K562 (cell line): ENCODE measurements around the gene PNRC2. TPM values are rescaled to one million over a fixed set of nuclear protein-coding genes. Genes with fewer than 3 reads are reported as not detected.
"Not testable (repeated sequence)": the region's sequence is repeated elsewhere in the genome, so short reads cannot be mapped to it uniquely, and the experiment has no call there.

Source experiments
- ATAC-seq: fragments of 200-7000 bp; cut with Tn5 transposase; 3 replicates; pipeline ENCODE4 v1.9.1; 2020; ENCODE audit warnings: moderate library complexity
- BruUV-seq: library from RNA; stranded (reverse); fragments of 400-500 nt; replicated peaks from 2 replicates; lab custom pipeline; 2021; lab: Mats Ljungman, UMichigan
- CTCF ChIA-PET: fragments of 300-600 bp; formaldehyde crosslinking; extraction: SDS; loops from one replicate; lab custom pipeline; 2021; ENCODE audit warnings: low intra/inter-chr PET ratio; lab: Yijun Ruan, JAX
- POLR2A ChIA-PET: fragments of 300-600, 350-650 bp; sonication (Branson Sonifier 250); formaldehyde crosslinking; extraction: SDS; loops from one replicate; lab custom pipeline; 2021; ENCODE audit warnings: antibody characterized with exemption, inconsistent platforms; lab: Yijun Ruan, JAX
- DNase-seq, 4 experiments: peaks; one replicate each; pipeline versions ENCODE4 v3.0.0 to v3.0.0-alpha.2; 2011 to 2018; ENCODE audit warnings: low spot score in 3 of 4, mixed read lengths in 3 of 4; ENCODE audit errors: extremely low read depth in 1 of 4
- FAIRE-seq: peaks from 2 replicates; lab custom pipeline; 2011; peaks lifted over from hg19 to GRCh38; lab: Jason Lieb, UNC
- H2AFZ ChIP-seq: 2 replicates; pipeline ENCODE4 v1.6.0; 2011; ENCODE audit warnings: low read depth, low read length, control low read depth, inconsistent platforms
- H3K27ac ChIP-seq: fragments of 200-600 bp; 3 replicates; pipeline ENCODE4 v1.8.0; 2011; ENCODE audit warnings: low read depth, mild to moderate bottlenecking, control low read depth, inconsistent platforms, low read length, moderate library complexity, mixed read lengths; ENCODE audit errors: extremely low read depth
- H3K27me3 ChIP-seq, 2 experiments: fragments of 300-600 bp in 1 of 2; 2 replicates in 1 of 2; 3 replicates in 1 of 2; pipeline versions ENCODE4 v1.6.0 to v1.8.0; 2011; ENCODE audit warnings: inconsistent platforms in 2 of 2, low read length in 2 of 2, mild to moderate bottlenecking in 1 of 2, mixed read lengths in 1 of 2, moderate library complexity in 1 of 2; ENCODE audit not compliant: control insufficient read depth in 2 of 2, insufficient read depth in 2 of 2
- H3K36me3 ChIP-seq: fragments of 300-600 bp; 3 replicates; pipeline ENCODE4 v1.8.0; 2011; ENCODE audit warnings: mild to moderate bottlenecking, low read length, inconsistent platforms; ENCODE audit not compliant: control insufficient read depth, insufficient read depth
- H3K4me1 ChIP-seq, 2 experiments: fragments of 200-600 bp in 1 of 2; replicated peaks in 1 of 2; 2 replicates in 1 of 2; 3 replicates in 1 of 2; pipeline versions ENCODE4 v1.5.1 to v1.8.0; 2011; ENCODE audit warnings: inconsistent platforms in 2 of 2, low read length in 2 of 2, mild to moderate bottlenecking in 1 of 2, mixed read lengths in 1 of 2, moderate library complexity in 1 of 2; ENCODE audit not compliant: control insufficient read depth in 2 of 2, insufficient read depth in 2 of 2
- H3K4me2 ChIP-seq: 2 replicates; pipeline ENCODE4 v1.6.1; 2011; ENCODE audit warnings: low read length, control low read depth, inconsistent platforms, mixed read lengths; ENCODE audit not compliant: insufficient read depth
- H3K4me3 ChIP-seq: fragments of 200-600 bp; sonication (generic), shearing (Covaris generic); 2 replicates; pipeline ENCODE4 v1.5.1; 2016; ENCODE audit warnings: control low read depth, inconsistent platforms
- H3K79me2 ChIP-seq: fragments of 200-600 bp; 3 replicates; pipeline ENCODE4 v1.8.0; 2011; ENCODE audit warnings: low read length, inconsistent platforms; ENCODE audit not compliant: control insufficient read depth, insufficient read depth
- H3K9ac ChIP-seq, 2 experiments: 2 replicates each; pipeline versions ENCODE4 v1.6.0 to v1.6.1; 2011; ENCODE audit warnings: low read depth in 2 of 2, low read length in 2 of 2, control low read depth in 1 of 2, inconsistent platforms in 1 of 2, mild to moderate bottlenecking in 1 of 2, mixed read lengths in 1 of 2; ENCODE audit not compliant: insufficient read depth in 1 of 2
- H3K9me1 ChIP-seq: one replicate; pipeline ENCODE4 v1.6.0; 2011; ENCODE audit warnings: inconsistent platforms, mild to moderate bottlenecking, low read length, moderate library complexity; ENCODE audit not compliant: control insufficient read depth, insufficient read depth
- H3K9me3 ChIP-seq: replicated peaks from 2 replicates; pipeline ENCODE4 v1.5.1; 2011; ENCODE audit warnings: low read depth, low read length, inconsistent platforms; ENCODE audit not compliant: control insufficient read depth, insufficient read depth
- H4K20me1 ChIP-seq: replicated peaks from 2 replicates; pipeline ENCODE4 v1.6.1; 2011; ENCODE audit warnings: low read length, inconsistent platforms, mixed read lengths; ENCODE audit not compliant: control insufficient read depth, insufficient read depth
- ARID1B ChIP-seq: fragments of 450-650 bp; IDR thresholded peaks from 2 replicates; pipeline ENCODE4 v1.6.1; 2016; ENCODE audit warnings: antibody characterized with exemption, mild to moderate bottlenecking, inconsistent platforms
- CREB1 ChIP-seq, 2 experiments: sonication (generic) in 1 of 2; formaldehyde crosslinking in 1 of 2; IDR thresholded peaks; 2 replicates each; pipeline versions ENCODE4 v1.6.1 to v1.8.0; 2012 to 2022; ENCODE audit warnings: inconsistent platforms in 1 of 2, mild to moderate bottlenecking in 1 of 2, missing genetic modification reagents in 1 of 2, moderate library complexity in 1 of 2
- NR2F6 ChIP-seq: fragments of 450-650 bp; formaldehyde crosslinking; IDR thresholded peaks from 2 replicates; pipeline ENCODE4 v1.4.0; 2020; ENCODE audit warnings: mild to moderate bottlenecking
- PHF8 ChIP-seq: fragments of 200-600 bp; sonication (generic); IDR thresholded peaks from 2 replicates; pipeline ENCODE4 v1.6.1; 2012; ENCODE audit warnings: mixed run types, mild to moderate bottlenecking, inconsistent platforms, low read length, moderate library complexity, borderline replicate concordance
- RBM22 ChIP-seq: fragments of 200-400 bp; formaldehyde crosslinking; IDR thresholded peaks from 2 replicates; pipeline ENCODE4 v1.6.1; 2018; ENCODE audit warnings: low read length, low read depth; ENCODE audit not compliant: poor library complexity, severe bottlenecking
- SMC3 ChIP-seq: conservative IDR thresholded peaks from 2 replicates; pipeline ENCODE4 v1.6.1; 2011; ENCODE audit warnings: low read depth, low read length, improper control_type of control experiment; ENCODE audit not compliant: insufficient read depth
- TOE1 ChIP-seq, 2 experiments: fragments of 450-650 bp in 1 of 2; sonication (generic) in 1 of 2; formaldehyde crosslinking in 1 of 2; IDR thresholded peaks; 2 replicates each; pipeline versions ENCODE4 v1.7.1 to v1.8.0; 2016 to 2022; ENCODE audit warnings: borderline replicate concordance in 2 of 2, mild to moderate bottlenecking in 2 of 2, antibody characterized with exemption in 1 of 2, inconsistent platforms in 1 of 2, low read depth in 1 of 2, missing genetic modification reagents in 1 of 2, moderate library complexity in 1 of 2
- ZNF175 ChIP-seq: fragments of 200-800 bp; sonication (Bioruptor generic); IDR thresholded peaks from 2 replicates; pipeline ENCODE4 v1.6.1; 2016; ENCODE audit warnings: low read depth, mild to moderate bottlenecking, missing genetic modification characterization, missing compliant biosample characterization
- ZNF695 ChIP-seq: fragments of 450-650 bp; formaldehyde crosslinking; IDR thresholded peaks from 2 replicates; pipeline ENCODE4 v1.4.0; 2020; ENCODE audit warnings: mild to moderate bottlenecking, moderate library complexity
- WGBS: fragments of 100-300 bp; shearing (Covaris generic); methylation state at CpG from one replicate; pipeline ENCODE4 v1.1.6; 2016; ENCODE audit warnings: low coverage, mixed read lengths; ENCODE audit not compliant: insufficient coverage; ENCODE audit errors: missing lambda C conversion rate; 5-methylcytosine and 5-hydroxymethylcytosine counted together
- in situ Hi-C: fragments of 300-500 bp; cut with MboI; formaldehyde crosslinking; loops from 4 replicates; pipeline ENCODE4 v1.15.0; 2018; ENCODE audit warnings: inconsistent platforms, mixed read lengths
- intact Hi-C: fragments of 100-400 bp; cut with micrococcal nuclease; formaldehyde crosslinking; loops from 2 replicates; pipeline ENCODE4 v1.14.2; 2022
- polyA plus RNA-seq, 8 experiments: library from polyadenylated mRNA; depleted of rRNA in 4 of 8; stranded (reverse) in 5 of 8; unstranded in 3 of 8; fragments of >200 nt; fragmentation: Nextera tagmentation in 2 of 8; fragmentation: Illumina TruSeq in 1 of 8; extraction: Ambion mirVana in 2 of 8; extraction: Trizol in 1 of 8; gene quantifications; 2 replicates each; pipeline versions ENCODE4 v1.2.1 to v1.2.3, GENCODE V29; 2011 to 2014; ENCODE audit warnings: inconsistent platforms in 1 of 8, missing spikeins in 1 of 8
- total RNA-seq, 7 experiments: library from RNA; depleted of rRNA in 6 of 7; stranded (reverse); fragments of >200 nt in 6 of 7; fragmentation: Illumina TruSeq in 2 of 7; extraction: Trizol in 2 of 7; gene quantifications; 2 replicates each; pipeline versions ENCODE4 v1.2.1 to v1.2.3, GENCODE V29; 2011 to 2021; ENCODE audit warnings: low replicate concordance in 1 of 7
- TF ChIP-seq, protein P1 (sequence below): fragments of 200-800 bp; sonication (Bioruptor generic); IDR thresholded peaks from 2 replicates; pipeline ENCODE4 v1.6.1; 2017; ENCODE audit warnings: missing genetic modification characterization, missing compliant biosample characterization
- TF ChIP-seq, protein P2 (sequence below), 2 experiments: IDR thresholded peaks; 2 replicates each; pipeline ENCODE4 v1.6.1; 2012; ENCODE audit warnings: improper control_type of control experiment in 2 of 2, low read depth in 2 of 2, low read length in 2 of 2, borderline replicate concordance in 1 of 2
- TF ChIP-seq, protein P3 (sequence below): fragments of 250-450 bp; sonication (Bioruptor Pico); IDR thresholded peaks from 2 replicates; pipeline ENCODE4 v1.5.0; 2021

Gene PNRC2
- total and polyA plus RNA-seq, 9 of the 15 experiments (the other 6 are each of a cell fraction or from before 2014, with no cell fraction given), result 127 to 303 (median 203) TPM

DNA sequence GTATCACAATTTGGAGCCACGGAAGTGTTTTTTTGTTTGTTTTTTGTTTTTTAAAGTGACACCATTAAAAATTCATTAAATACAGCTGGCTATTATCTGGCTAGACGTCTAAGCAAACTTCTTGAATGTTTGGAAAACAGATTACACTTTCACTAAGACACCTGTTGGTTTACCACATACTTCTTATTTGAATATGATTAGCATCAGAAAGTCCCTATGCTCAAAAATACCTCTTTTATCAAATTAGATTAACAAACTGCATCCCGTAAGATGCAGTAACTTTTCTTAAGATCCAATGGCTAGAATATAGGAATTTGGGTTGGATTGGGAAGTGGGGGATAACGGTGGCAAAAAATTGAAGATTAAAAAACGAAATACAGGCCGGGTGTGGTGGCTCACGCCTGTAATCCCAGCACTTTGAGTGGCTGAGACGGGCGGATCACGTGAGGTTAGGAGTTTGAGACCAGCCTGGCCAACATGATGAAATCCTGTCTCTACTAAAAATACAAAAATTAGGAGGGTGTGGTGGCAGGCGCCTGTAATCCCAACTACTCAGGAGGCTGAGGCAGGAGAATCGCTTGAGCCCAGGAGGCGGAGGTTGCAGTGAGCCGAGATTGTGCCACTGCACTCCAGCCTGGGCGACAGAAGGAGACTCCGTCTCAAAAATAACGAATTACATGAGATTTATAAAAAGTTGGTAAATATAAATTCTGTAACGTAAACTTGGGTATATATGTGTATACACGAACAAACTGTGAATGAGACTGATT lies 1.4 kb upstream of the PNRC2 start (continued):
- TF ChIP-seq TOE1 (IDR thresholded peaks at IDR 0.05; ENCODE audit: borderline replicate concordance) (peak; percentile 91), ARID1B (peak; percentile 38), ZNF175 (peak; percentile 39; the same call in 1 of the 2 replicates)
- not testable (repeated sequence) for TF ChIP-seq TOE1 (CRISPR knock-in tag; IDR thresholded peaks at IDR 0.05; ENCODE audit: borderline replicate concordance, low read depth)
- TF ChIP-seq, protein P1, sequence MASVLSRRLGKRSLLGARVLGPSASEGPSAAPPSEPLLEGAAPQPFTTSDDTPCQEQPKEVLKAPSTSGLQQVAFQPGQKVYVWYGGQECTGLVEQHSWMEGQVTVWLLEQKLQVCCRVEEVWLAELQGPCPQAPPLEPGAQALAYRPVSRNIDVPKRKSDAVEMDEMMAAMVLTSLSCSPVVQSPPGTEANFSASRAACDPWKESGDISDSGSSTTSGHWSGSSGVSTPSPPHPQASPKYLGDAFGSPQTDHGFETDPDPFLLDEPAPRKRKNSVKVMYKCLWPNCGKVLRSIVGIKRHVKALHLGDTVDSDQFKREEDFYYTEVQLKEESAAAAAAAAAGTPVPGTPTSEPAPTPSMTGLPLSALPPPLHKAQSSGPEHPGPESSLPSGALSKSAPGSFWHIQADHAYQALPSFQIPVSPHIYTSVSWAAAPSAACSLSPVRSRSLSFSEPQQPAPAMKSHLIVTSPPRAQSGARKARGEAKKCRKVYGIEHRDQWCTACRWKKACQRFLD (CRISPR knock-in tag), result 0 out of 2 replicates have a peak, but pooled peaks have one; percentile 15

DNA sequence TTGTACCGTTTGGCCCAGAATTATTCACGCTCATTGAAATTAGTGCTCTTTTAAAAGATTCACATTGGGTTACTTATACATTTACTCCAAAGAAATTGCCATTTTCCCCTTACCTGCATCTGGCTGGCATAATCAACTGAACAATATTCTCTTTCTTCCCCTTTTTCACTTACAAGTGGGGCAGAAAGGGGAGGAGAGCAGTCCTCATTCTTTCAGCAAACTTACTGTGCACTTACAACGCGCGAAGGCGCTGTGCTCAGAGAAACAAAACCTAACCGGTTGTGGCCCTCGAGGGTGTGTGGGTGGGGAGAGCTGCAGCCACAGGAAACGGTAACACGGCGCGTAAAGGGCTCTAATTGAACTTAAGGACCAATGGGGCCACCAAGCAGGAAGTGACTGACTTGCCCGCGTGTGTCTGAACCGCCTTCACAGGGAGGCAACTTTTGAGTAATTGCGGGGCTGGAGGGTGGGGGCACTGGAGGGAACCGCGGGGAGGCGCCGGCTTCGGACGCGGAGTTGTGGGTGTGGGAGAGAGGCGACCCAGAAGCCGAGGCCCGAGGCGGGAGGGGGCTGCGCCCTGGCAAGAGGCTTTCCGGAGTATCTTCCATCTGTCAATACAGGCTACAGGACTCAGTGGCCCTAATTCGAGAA lies 693 bp upstream of the PNRC2 start:
- ChIA-PET CTCF (no interaction called here), POLR2A (interaction anchor here (0.6 to 8.0 kb wide), 14 partner anchors 9 to 215 kb away, joined by 3 to 82 read pairs (median 6); partner anchors contain the start of genes ELOA, PITHD1 and SRSF10)
- H3K4me1 ChIP-seq, result peaks cover 19 to 20% of the 10 kb centered on the region in 2 experiments; a peak in 4 of 5 replicates
- no TSS peak for BruUV-seq
- FAIRE-seq, result peak; percentile 85
- under 1% methylated on average over 30 of the region's 30 CpGs for WGBS
- DNase-seq, result peak; percentile 86 to 97 (median 92)
- ATAC-seq, result peak; percentile 77
- H2AFZ ChIP-seq, result peak overlapping the region; percentile 90
- H3K36me3 ChIP-seq, result peaks cover 32% of the 10 kb centered on the region; the same call in 2 of the 3 replicates
- in situ Hi-C loops, result no loop called here
- peak overlapping the region; percentile 98 for H3K27ac ChIP-seq
- H3K79me2 ChIP-seq, result peaks cover 29% of the 10 kb centered on the region
- H3K4me2 ChIP-seq, result peak overlapping the region; percentile 83
- H4K20me1 ChIP-seq, result peaks cover 6% of the 10 kb centered on the region; the same call in 1 of the 2 replicates
- intact Hi-C loops, result loop anchor here (1.0 kb wide), 1 partner anchor 21 kb away; the partner anchor contains the start of gene SRSF10
- H3K9me3 ChIP-seq, result no peaks in the 10 kb centered on the region
- H3K27me3 ChIP-seq, result no peaks in the 10 kb centered on the region
- H3K4me3 ChIP-seq, result peak overlapping the region; percentile 93
- no peaks in the 10 kb centered on the region for H3K9me1 ChIP-seq
- H3K9ac ChIP-seq, result peak overlapping the region; percentile 99 to 100
- TF ChIP-seq NR2F6 (CRISPR knock-in tag), result no peak
- TF ChIP-seq RBM22, result peak; percentile 55
- TF ChIP-seq PHF8, result peak; percentile 22
- no peak for TF ChIP-seq ZNF695
- TF ChIP-seq CREB1 (IDR thresholded peaks at IDR 0.05), result peak; percentile 47; the same call in 1 of the 2 replicates
- TF ChIP-seq CREB1 (CRISPR knock-in tag; IDR thresholded peaks at IDR 0.05), result peak; percentile 55
- TF ChIP-seq, protein P2, sequence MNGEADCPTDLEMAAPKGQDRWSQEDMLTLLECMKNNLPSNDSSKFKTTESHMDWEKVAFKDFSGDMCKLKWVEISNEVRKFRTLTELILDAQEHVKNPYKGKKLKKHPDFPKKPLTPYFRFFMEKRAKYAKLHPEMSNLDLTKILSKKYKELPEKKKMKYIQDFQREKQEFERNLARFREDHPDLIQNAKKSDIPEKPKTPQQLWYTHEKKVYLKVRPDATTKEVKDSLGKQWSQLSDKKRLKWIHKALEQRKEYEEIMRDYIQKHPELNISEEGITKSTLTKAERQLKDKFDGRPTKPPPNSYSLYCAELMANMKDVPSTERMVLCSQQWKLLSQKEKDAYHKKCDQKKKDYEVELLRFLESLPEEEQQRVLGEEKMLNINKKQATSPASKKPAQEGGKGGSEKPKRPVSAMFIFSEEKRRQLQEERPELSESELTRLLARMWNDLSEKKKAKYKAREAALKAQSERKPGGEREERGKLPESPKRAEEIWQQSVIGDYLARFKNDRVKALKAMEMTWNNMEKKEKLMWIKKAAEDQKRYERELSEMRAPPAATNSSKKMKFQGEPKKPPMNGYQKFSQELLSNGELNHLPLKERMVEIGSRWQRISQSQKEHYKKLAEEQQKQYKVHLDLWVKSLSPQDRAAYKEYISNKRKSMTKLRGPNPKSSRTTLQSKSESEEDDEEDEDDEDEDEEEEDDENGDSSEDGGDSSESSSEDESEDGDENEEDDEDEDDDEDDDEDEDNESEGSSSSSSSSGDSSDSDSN (IDR thresholded peaks at IDR 0.05; ENCODE audit: borderline replicate concordance in 1 of 2, low read depth in 2 of 2, low read length in 2 of 2), result peak; percentile 82 to 92; a peak in 2 of 4 replicates
- TF ChIP-seq SMC3, result no peak
- TF ChIP-seq, protein P3, sequence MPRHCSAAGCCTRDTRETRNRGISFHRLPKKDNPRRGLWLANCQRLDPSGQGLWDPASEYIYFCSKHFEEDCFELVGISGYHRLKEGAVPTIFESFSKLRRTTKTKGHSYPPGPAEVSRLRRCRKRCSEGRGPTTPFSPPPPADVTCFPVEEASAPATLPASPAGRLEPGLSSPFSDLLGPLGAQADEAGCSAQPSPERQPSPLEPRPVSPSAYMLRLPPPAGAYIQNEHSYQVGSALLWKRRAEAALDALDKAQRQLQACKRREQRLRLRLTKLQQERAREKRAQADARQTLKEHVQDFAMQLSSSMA, result 0 out of 2 replicates have a peak, but pooled peaks have one; percentile 47
